ENCODE data around the gene TASOR2. TPM values are rescaled to one million over a fixed set of nuclear protein-coding genes. Genes with fewer than 3 reads are reported as not detected.

The TASOR2 gene
- total RNA-seq, 1 experiment from 2014 or later = 67.3 TPM

GRCh38 chr10:5661043-5661442 lies 23.6 kb upstream of the TASOR2 start (continued):
- TF ChIP-seq STAT6 (CRISPR knock-in tag; conservative IDR thresholded peaks at IDR 0.05; ENCODE audit: low read depth) (no peak), SMAD4 (CRISPR knock-in tag; IDR thresholded peaks at IDR 0.05) (no peak), ZBTB43 (CRISPR knock-in tag; IDR thresholded peaks at IDR 0.05) (no peak), E2F5 (CRISPR knock-in tag; IDR thresholded peaks at IDR 0.05) (no peak), ZNF532 (CRISPR knock-in tag; IDR thresholded peaks at IDR 0.05; ENCODE audit: borderline replicate concordance) (no peak), ATF1 (CRISPR knock-in tag; IDR thresholded peaks at IDR 0.05) (no peak)
- TF ChIP-seq, protein P1, sequence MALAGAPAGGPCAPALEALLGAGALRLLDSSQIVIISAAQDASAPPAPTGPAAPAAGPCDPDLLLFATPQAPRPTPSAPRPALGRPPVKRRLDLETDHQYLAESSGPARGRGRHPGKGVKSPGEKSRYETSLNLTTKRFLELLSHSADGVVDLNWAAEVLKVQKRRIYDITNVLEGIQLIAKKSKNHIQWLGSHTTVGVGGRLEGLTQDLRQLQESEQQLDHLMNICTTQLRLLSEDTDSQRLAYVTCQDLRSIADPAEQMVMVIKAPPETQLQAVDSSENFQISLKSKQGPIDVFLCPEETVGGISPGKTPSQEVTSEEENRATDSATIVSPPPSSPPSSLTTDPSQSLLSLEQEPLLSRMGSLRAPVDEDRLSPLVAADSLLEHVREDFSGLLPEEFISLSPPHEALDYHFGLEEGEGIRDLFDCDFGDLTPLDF (CRISPR knock-in tag; IDR thresholded peaks at IDR 0.05) = no peak

DNA sequence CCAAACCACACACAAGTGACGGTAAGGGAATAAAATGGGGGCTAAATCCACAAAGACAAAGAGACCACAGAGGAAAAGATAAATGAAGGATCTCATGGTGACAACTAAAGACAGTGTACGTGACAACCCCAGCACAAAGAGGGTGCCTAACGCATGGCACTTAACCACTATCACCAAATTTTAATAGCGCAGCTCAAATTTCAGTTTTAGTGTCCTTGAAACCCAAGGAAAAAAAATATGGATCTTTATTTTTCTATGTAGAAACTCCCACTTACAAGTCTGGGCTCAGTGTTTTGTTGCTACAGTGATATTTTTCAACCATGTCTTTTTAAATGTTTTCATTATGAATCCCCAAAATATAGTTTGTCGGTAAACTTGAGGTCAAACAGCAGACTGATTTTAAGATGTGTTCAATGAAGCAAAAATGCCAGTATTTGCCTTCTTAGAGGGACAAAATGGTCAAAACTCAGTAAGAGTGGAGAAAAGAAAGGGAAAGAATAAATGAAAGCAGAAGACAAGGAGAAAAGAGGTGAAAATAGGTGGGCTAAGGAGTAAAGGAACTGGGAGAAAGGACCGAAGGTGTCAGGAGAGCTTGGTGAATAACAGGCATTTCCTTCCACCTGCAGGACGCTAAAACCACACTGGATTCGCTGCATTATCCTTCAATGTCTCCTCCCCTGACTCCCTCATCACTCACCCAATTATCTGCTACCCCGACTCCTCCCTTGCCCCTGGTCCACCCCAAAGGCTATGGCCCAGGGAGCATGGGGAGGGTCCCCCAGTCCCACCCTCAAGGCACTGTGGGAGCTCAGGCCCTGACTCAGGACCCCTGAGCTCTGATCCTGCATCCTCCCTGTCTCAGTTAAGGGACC lies 21.7 kb upstream of the TASOR2 start:
- DNase-seq (ENCODE audit: low spot score) = no peak
- H3K27me3 Mint-ChIP-seq (ENCODE audit: low read depth) = peaks cover 8% of the 10 kb centered on the region
- H3K27ac Mint-ChIP-seq = peak overlapping the region; percentile 86; the same call in 1 of the 2 replicates
- H3K36me3 Mint-ChIP-seq = no peaks in the 10 kb centered on the region
- no peak for ATAC-seq
- ChIA-PET POLR2A (interaction anchor here (1.0 kb wide), 1 partner anchor 30 kb away, joined by 3 read pairs; no protein-coding TSS in a partner anchor), CTCF (interaction anchor here (0.5 to 1.2 kb wide), 5 partner anchors 9 to 235 kb away, joined by 3 to 7 read pairs (median 3); partner anchors contain the start of gene TASOR2)
- H3K9me3 Mint-ChIP-seq = no peaks in the 10 kb centered on the region
- no peak overlapping the region for H3K4me3 Mint-ChIP-seq
- H3K4me1 Mint-ChIP-seq = peaks cover 61% of the 10 kb centered on the region
- TF ChIP-seq, protein P2, sequence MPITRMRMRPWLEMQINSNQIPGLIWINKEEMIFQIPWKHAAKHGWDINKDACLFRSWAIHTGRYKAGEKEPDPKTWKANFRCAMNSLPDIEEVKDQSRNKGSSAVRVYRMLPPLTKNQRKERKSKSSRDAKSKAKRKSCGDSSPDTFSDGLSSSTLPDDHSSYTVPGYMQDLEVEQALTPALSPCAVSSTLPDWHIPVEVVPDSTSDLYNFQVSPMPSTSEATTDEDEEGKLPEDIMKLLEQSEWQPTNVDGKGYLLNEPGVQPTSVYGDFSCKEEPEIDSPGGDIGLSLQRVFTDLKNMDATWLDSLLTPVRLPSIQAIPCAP (CRISPR knock-in tag; IDR thresholded peaks at IDR 0.05) = no peak
- no peak for TF ChIP-seq TEAD4 (CRISPR knock-in tag; IDR thresholded peaks at IDR 0.05)
- no peak for TF ChIP-seq SMAD4 (CRISPR knock-in tag; IDR thresholded peaks at IDR 0.05)
- TF ChIP-seq TP53 (CRISPR knock-in tag; IDR thresholded peaks at IDR 0.05) = no peak
- no peak for TF ChIP-seq ELF4 (CRISPR knock-in tag; IDR thresholded peaks at IDR 0.05; ENCODE audit: low read depth)
- TF ChIP-seq USF2 (CRISPR knock-in tag; IDR thresholded peaks at IDR 0.05) = no peak
- TF ChIP-seq ZNF396 (CRISPR knock-in tag; IDR thresholded peaks at IDR 0.05; ENCODE audit: borderline replicate concordance) = no peak
- TF ChIP-seq NFATC4 (CRISPR knock-in tag; IDR thresholded peaks at IDR 0.05) = no peak
- TF ChIP-seq FOXJ3 (CRISPR knock-in tag; IDR thresholded peaks at IDR 0.05; ENCODE audit: borderline replicate concordance) = no peak
- TF ChIP-seq STAT6 (CRISPR knock-in tag; conservative IDR thresholded peaks at IDR 0.05; ENCODE audit: low read depth) = no peak
- TF ChIP-seq SP1 (CRISPR knock-in tag; conservative IDR thresholded peaks at IDR 0.05) = no peak

All from WTC11 (cell line).